ENCODE measurements around the gene COL13A1.

Gene COL13A1

GRCh38 chr10:69772933-69773704, 28.6 kb upstream of the COL13A1 start:
- WGBS (ENCODE audit: insufficient coverage) = 100% methylated on average over 2 of the region's 8 CpGs

GRCh38 chr10:69774596-69774995, 27.1 kb upstream of the COL13A1 start:
- Histone ChIP-seq H3K4me1 (ENCODE audit: control extremely low read depth in 1 of 4, control insufficient read depth in 4 of 4, insufficient read depth in 4 of 4, low read length in 3 of 4) (peaks cover 0 to 3% (median 0%) of the 10 kb centered on the region in 4 experiments), H3K4me3 (ENCODE audit: control insufficient read depth in 1 of 7, extremely low read depth in 1 of 7, insufficient read depth in 4 of 7, low read depth in 2 of 7, low read length in 6 of 7) (no peak overlapping the region), H3K36me3 (ENCODE audit: control insufficient read depth in 4 of 4, insufficient read depth in 4 of 4, low read length in 3 of 4) (no peaks in the 10 kb centered on the region), H3K27ac (ENCODE audit: insufficient read depth in 1 of 2, low read depth in 1 of 2, low read length in 2 of 2, poor library complexity in 1 of 2, severe bottlenecking in 2 of 2) (no peak overlapping the region), H3K27me3 (replicated peaks in 2 of 5; ENCODE audit: control insufficient read depth in 4 of 5, insufficient read depth in 5 of 5, low read length in 4 of 5) (peaks cover 0 to 3% (median 0%) of the 10 kb centered on the region in 5 experiments), H3K9me3 (ENCODE audit: control extremely low read depth in 1 of 5, control insufficient read depth in 4 of 5, insufficient read depth in 2 of 5, low read depth in 1 of 5, low read length in 4 of 5) (no peaks in the 10 kb centered on the region)
- WGBS (ENCODE audit: insufficient coverage) = 92% methylated on average over 2 of the region's 2 CpGs
- DNase-seq = no peak
- ChIA-PET POLR2A (no interaction called here), CTCF (interaction anchor here (1.5 kb wide), 1 partner anchor 15 kb away, joined by 6 read pairs; no protein-coding TSS in a partner anchor)

More at GRCh38 chr10:69772933-69773704, 28.6 kb upstream of the COL13A1 start:
- Histone ChIP-seq H3K4me1 (ENCODE audit: control extremely low read depth in 1 of 4, control insufficient read depth in 4 of 4, insufficient read depth in 4 of 4, low read length in 3 of 4) (peaks cover 0 to 3% (median 0%) of the 10 kb centered on the region in 4 experiments), H3K27me3 (replicated peaks in 2 of 5; ENCODE audit: control insufficient read depth in 4 of 5, insufficient read depth in 5 of 5, low read length in 4 of 5) (peaks cover 0 to 5% (median 2%) of the 10 kb centered on the region in 5 experiments), H3K9me3 (ENCODE audit: control extremely low read depth in 1 of 5, control insufficient read depth in 4 of 5, insufficient read depth in 2 of 5, low read depth in 1 of 5, low read length in 4 of 5) (no peaks in the 10 kb centered on the region), H3K27ac (ENCODE audit: insufficient read depth in 1 of 2, low read depth in 1 of 2, low read length in 2 of 2, poor library complexity in 1 of 2, severe bottlenecking in 2 of 2) (no peak overlapping the region), H3K36me3 (ENCODE audit: control insufficient read depth in 4 of 4, insufficient read depth in 4 of 4, low read length in 3 of 4) (no peaks in the 10 kb centered on the region), H3K4me3 (ENCODE audit: control insufficient read depth in 1 of 7, extremely low read depth in 1 of 7, insufficient read depth in 4 of 7, low read depth in 2 of 7, low read length in 6 of 7) (no peak overlapping the region)
- CTCF ChIA-PET = interaction anchor here (1.4 to 2.0 kb wide), 2 partner anchors 25 to 28 kb away, joined by 5 read pairs; no protein-coding TSS in a partner anchor
- no peak for DNase-seq
- POLR2A ChIA-PET = no interaction called here

DNA sequence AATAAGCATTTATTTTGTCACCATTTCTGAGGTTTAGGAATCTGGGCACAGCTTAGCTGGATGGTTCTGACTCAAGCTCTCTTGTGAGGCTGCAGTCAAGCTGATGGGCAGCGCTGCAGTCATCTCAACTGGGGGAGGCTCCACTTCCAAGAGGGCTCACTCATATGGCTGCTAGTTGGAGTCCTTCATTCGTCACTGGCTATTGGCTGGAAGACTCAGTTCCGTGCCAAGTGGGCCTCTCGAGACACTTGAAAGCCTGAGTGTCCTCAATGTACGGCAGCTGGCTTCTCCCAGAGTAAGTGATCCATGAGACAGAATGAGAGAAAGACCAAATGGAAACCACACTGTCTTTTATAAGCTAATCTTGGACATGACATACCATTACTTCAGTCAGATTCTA, 21.6 kb upstream of the COL13A1 start:
- no peaks in the 10 kb centered on the region for H3K9me3 ChIP-seq (ENCODE audit: control extremely low read depth in 1 of 5, control insufficient read depth in 4 of 5, insufficient read depth in 2 of 5, low read depth in 1 of 5, low read length in 4 of 5)
- WGBS (ENCODE audit: insufficient coverage) = 92% methylated on average over 3 of the region's 5 CpGs
- ChIA-PET POLR2A (no interaction called here), CTCF (interaction anchor here (0.7 to 1.9 kb wide), 3 partner anchors 10 to 21 kb away, joined by 3 to 5 read pairs (median 3); no protein-coding TSS in a partner anchor)
- H3K4me3 ChIP-seq (ENCODE audit: control insufficient read depth in 1 of 7, extremely low read depth in 1 of 7, insufficient read depth in 4 of 7, low read depth in 2 of 7, low read length in 6 of 7) = no peak overlapping the region
- H3K36me3 ChIP-seq (ENCODE audit: control insufficient read depth in 4 of 4, insufficient read depth in 4 of 4, low read length in 3 of 4) = no peaks in the 10 kb centered on the region
- no peaks in the 10 kb centered on the region for H3K4me1 ChIP-seq (ENCODE audit: control extremely low read depth in 1 of 4, control insufficient read depth in 4 of 4, insufficient read depth in 4 of 4, low read length in 3 of 4)
- H3K27me3 ChIP-seq (replicated peaks in 2 of 5; ENCODE audit: control insufficient read depth in 4 of 5, insufficient read depth in 5 of 5, low read length in 4 of 5) = peaks cover 3 to 20% (median 8%) of the 10 kb centered on the region in 5 experiments
- DNase-seq = no peak
- no peak overlapping the region for H3K27ac ChIP-seq (ENCODE audit: insufficient read depth in 1 of 2, low read depth in 1 of 2, low read length in 2 of 2, poor library complexity in 1 of 2, severe bottlenecking in 2 of 2)

GRCh38 chr10:69781576-69781975, 20.1 kb upstream of the COL13A1 start:
- ChIA-PET CTCF (interaction anchor here (1.9 kb wide), 1 partner anchor 18 kb away, joined by 5 read pairs; no protein-coding TSS in a partner anchor), POLR2A (no interaction called here)
- H3K4me1 ChIP-seq (ENCODE audit: control extremely low read depth in 1 of 4, control insufficient read depth in 4 of 4, insufficient read depth in 4 of 4, low read length in 3 of 4) = no peaks in the 10 kb centered on the region
- peaks cover 3 to 23% (median 8%) of the 10 kb centered on the region in 5 experiments for H3K27me3 ChIP-seq (replicated peaks in 2 of 5; ENCODE audit: control insufficient read depth in 4 of 5, insufficient read depth in 5 of 5, low read length in 4 of 5)
- no peak overlapping the region for H3K27ac ChIP-seq (ENCODE audit: insufficient read depth in 1 of 2, low read depth in 1 of 2, low read length in 2 of 2, poor library complexity in 1 of 2, severe bottlenecking in 2 of 2)
- DNase-seq = no peak
- 80% methylated on average over 1 of the region's 3 CpGs for WGBS (ENCODE audit: insufficient coverage)
- no peaks in the 10 kb centered on the region for H3K9me3 ChIP-seq (ENCODE audit: control extremely low read depth in 1 of 5, control insufficient read depth in 4 of 5, insufficient read depth in 2 of 5, low read depth in 1 of 5, low read length in 4 of 5)
- no peak overlapping the region for H3K4me3 ChIP-seq (ENCODE audit: control insufficient read depth in 1 of 7, extremely low read depth in 1 of 7, insufficient read depth in 4 of 7, low read depth in 2 of 7, low read length in 6 of 7)
- no peaks in the 10 kb centered on the region for H3K36me3 ChIP-seq (ENCODE audit: control insufficient read depth in 4 of 4, insufficient read depth in 4 of 4, low read length in 3 of 4)

DNA sequence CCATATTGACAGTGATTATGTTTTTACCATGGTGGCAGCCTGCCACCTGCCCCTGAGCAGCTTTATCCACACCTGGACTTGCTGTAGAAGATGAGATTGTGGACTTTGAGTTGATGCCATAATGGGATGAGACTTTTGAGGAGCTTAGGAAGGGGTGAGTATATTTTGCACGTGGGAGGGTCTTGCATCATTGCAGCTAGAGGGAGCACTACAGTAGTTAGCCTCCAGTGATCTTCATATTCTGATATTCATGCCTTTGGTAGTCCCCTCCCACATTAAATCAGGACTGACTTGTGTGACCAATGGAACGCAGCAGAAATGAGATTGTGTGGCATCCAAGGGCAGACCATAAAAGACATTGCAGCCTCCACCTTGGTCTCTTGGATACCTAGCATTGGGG, 18.2 kb upstream of the COL13A1 start:
- POLR2A ChIA-PET = no interaction called here
- no peaks in the 10 kb centered on the region for H3K36me3 ChIP-seq (ENCODE audit: control insufficient read depth in 4 of 4, insufficient read depth in 4 of 4, low read length in 3 of 4)
- H3K4me3 ChIP-seq (ENCODE audit: control insufficient read depth in 1 of 7, extremely low read depth in 1 of 7, insufficient read depth in 4 of 7, low read depth in 2 of 7, low read length in 6 of 7) = no peak overlapping the region
- H3K27ac ChIP-seq (ENCODE audit: insufficient read depth in 1 of 2, low read depth in 1 of 2, low read length in 2 of 2, poor library complexity in 1 of 2, severe bottlenecking in 2 of 2) = no peak overlapping the region
- no peaks in the 10 kb centered on the region for H3K9me3 ChIP-seq (ENCODE audit: control extremely low read depth in 1 of 5, control insufficient read depth in 4 of 5, insufficient read depth in 2 of 5, low read depth in 1 of 5, low read length in 4 of 5)
- CTCF ChIA-PET = no interaction called here
- 48% methylated on average over 2 of the region's 2 CpGs for WGBS (ENCODE audit: insufficient coverage)
- H3K4me1 ChIP-seq (ENCODE audit: control extremely low read depth in 1 of 4, control insufficient read depth in 4 of 4, insufficient read depth in 4 of 4, low read length in 3 of 4) = no peaks in the 10 kb centered on the region
- H3K27me3 ChIP-seq (replicated peaks in 2 of 5; ENCODE audit: control insufficient read depth in 4 of 5, insufficient read depth in 5 of 5, low read length in 4 of 5) = peaks cover 3 to 23% (median 8%) of the 10 kb centered on the region in 5 experiments
- DNase-seq = no peak

GRCh38 chr10:69786791-69787190, 14.9 kb upstream of the COL13A1 start:
- ChIA-PET POLR2A (no interaction called here), CTCF (interaction anchor here (0.9 to 3.0 kb wide), 12 partner anchors 10 to 134 kb away, joined by 3 to 15 read pairs (median 3); no protein-coding TSS in a partner anchor)
- Histone ChIP-seq H3K9me3 (ENCODE audit: control extremely low read depth in 1 of 5, control insufficient read depth in 4 of 5, insufficient read depth in 2 of 5, low read depth in 1 of 5, low read length in 4 of 5) (no peaks in the 10 kb centered on the region), H3K27ac (ENCODE audit: insufficient read depth in 1 of 2, low read depth in 1 of 2, low read length in 2 of 2, poor library complexity in 1 of 2, severe bottlenecking in 2 of 2) (no peak overlapping the region), H3K36me3 (ENCODE audit: control insufficient read depth in 4 of 4, insufficient read depth in 4 of 4, low read length in 3 of 4) (no peaks in the 10 kb centered on the region), H3K27me3 (replicated peaks in 2 of 5; ENCODE audit: control insufficient read depth in 4 of 5, insufficient read depth in 5 of 5, low read length in 4 of 5) (peaks cover 0 to 15% (median 9%) of the 10 kb centered on the region in 5 experiments), H3K4me3 (ENCODE audit: control insufficient read depth in 1 of 7, extremely low read depth in 1 of 7, insufficient read depth in 4 of 7, low read depth in 2 of 7, low read length in 6 of 7) (no peak overlapping the region), H3K4me1 (ENCODE audit: control extremely low read depth in 1 of 4, control insufficient read depth in 4 of 4, insufficient read depth in 4 of 4, low read length in 3 of 4) (no peaks in the 10 kb centered on the region)
- WGBS (ENCODE audit: insufficient coverage) = no CpG with 5 or more reads among the region's 1 CpG
- DNase-seq = peak in 2 of 3 donors; percentile 17 to 42

GRCh38 chr10:69787681-69788080, 14.0 kb upstream of the COL13A1 start:
- no peak for DNase-seq
- no peaks in the 10 kb centered on the region for H3K36me3 ChIP-seq (ENCODE audit: control insufficient read depth in 4 of 4, insufficient read depth in 4 of 4, low read length in 3 of 4)
- no peak overlapping the region for H3K27ac ChIP-seq (ENCODE audit: insufficient read depth in 1 of 2, low read depth in 1 of 2, low read length in 2 of 2, poor library complexity in 1 of 2, severe bottlenecking in 2 of 2)
- H3K4me3 ChIP-seq (ENCODE audit: control insufficient read depth in 1 of 7, extremely low read depth in 1 of 7, insufficient read depth in 4 of 7, low read depth in 2 of 7, low read length in 6 of 7) = no peak overlapping the region
- peaks cover 0 to 9% (median 5%) of the 10 kb centered on the region in 5 experiments for H3K27me3 ChIP-seq (replicated peaks in 2 of 5; ENCODE audit: control insufficient read depth in 4 of 5, insufficient read depth in 5 of 5, low read length in 4 of 5)
- POLR2A ChIA-PET = no interaction called here
- no peaks in the 10 kb centered on the region for H3K9me3 ChIP-seq (ENCODE audit: control extremely low read depth in 1 of 5, control insufficient read depth in 4 of 5, insufficient read depth in 2 of 5, low read depth in 1 of 5, low read length in 4 of 5)
- WGBS (ENCODE audit: insufficient coverage) = 96% methylated on average over 4 of the region's 6 CpGs
- no peaks in the 10 kb centered on the region for H3K4me1 ChIP-seq (ENCODE audit: control extremely low read depth in 1 of 4, control insufficient read depth in 4 of 4, insufficient read depth in 4 of 4, low read length in 3 of 4)
- CTCF ChIA-PET = interaction anchor here (0.7 to 3.0 kb wide), 8 partner anchors 9 to 134 kb away, joined by 3 to 15 read pairs (median 4); no protein-coding TSS in a partner anchor

Data from common myeloid progenitor, CD34-positive (primary cell).